Peyer's patch (tissue), 4 donors: Measurements from ENCODE around the gene SV2B. TPM values are rescaled to one million over a fixed set of nuclear protein-coding genes. Genes with fewer than 3 reads are reported as not detected.
"Not testable (repeated sequence)": the region's sequence is repeated elsewhere in the genome, so short reads cannot be mapped to it uniquely, and the experiment has no call there.

Experiments
- DNase-seq, 3 donors: peaks; one replicate each; pipeline ENCODE4 v3.0.0-alpha.2; 2017 to 2019
- H3K27ac ChIP-seq, 4 donors: fragments of 200-600 bp; sonication (generic); one replicate each; pipeline ENCODE4 v1.5.1; 2016 to 2019
- H3K27me3 ChIP-seq, 2 donors: fragments of 200-600 bp; sonication (generic); one replicate each; pipeline ENCODE4 v1.5.1; 2019
- H3K36me3 ChIP-seq, 3 donors: fragments of 200-600 bp; sonication (generic); one replicate each; pipeline ENCODE4 v1.5.1; 2016 to 2019
- H3K4me1 ChIP-seq, 4 donors: fragments of 200-600 bp; sonication (generic); one replicate each; pipeline ENCODE4 v1.5.1; 2016 to 2019
- H3K4me3 ChIP-seq, 4 donors: fragments of 200-600 bp; sonication (generic); 1 replicate in 3 of 4; 2 replicates in 1 of 4; pipeline ENCODE4 v1.5.1; 2016 to 2019; ENCODE audit warnings: mild to moderate bottlenecking in 1 of 4
- H3K9me3 ChIP-seq, 4 donors: fragments of 200-600 bp; sonication (generic); one replicate each; pipeline ENCODE4 v1.5.1; 2016 to 2019; ENCODE audit warnings: mild to moderate bottlenecking in 1 of 4
- CTCF ChIP-seq, 6 experiments: fragments of 450-650 bp in 4 of 6; fragments of 200-600 bp in 2 of 6; sonication (generic) in 1 of 6; IDR thresholded peaks; one replicate each; pipeline ENCODE4 v1.5.1; 2017 to 2019; ENCODE audit warnings: antibody characterized with exemption in 6 of 6, mild to moderate bottlenecking in 3 of 6, moderate library complexity in 1 of 6
- POLR2A ChIP-seq, 2 donors: fragments of 450-650 bp; IDR thresholded peaks; one replicate each; pipeline ENCODE4 v1.5.1; 2017; ENCODE audit warnings: antibody characterized with exemption in 2 of 2, mild to moderate bottlenecking in 2 of 2, moderate library complexity in 2 of 2
- total RNA-seq, 4 donors: library from RNA; depleted of rRNA; stranded (reverse); fragments of >200 nt; gene quantifications; one replicate each; pipeline ENCODE4 v1.1.0, GENCODE V29; 2016

The SV2B gene
- total RNA-seq, 4 donors from 2014 or later = 0.18 to 2.5 (median 0.69) TPM

DNA sequence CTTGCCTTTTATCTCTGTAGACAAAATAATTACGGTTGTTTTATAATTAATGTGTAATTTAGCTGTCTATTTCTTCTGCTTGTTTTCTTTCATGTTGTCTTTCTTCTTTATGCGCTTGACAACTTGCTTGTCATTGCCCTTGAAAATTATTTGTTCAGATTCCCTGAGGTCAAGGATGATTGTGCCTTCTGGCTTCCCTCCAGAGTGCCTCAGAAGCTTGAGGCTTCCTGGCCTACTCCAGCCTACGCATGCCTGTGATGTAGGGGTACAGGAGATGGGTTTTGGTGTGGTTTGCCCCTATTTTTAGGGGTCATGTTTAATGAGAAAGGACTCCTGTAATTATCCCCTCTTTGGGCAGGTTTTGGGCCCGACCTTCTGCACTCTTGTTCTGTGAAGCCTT, 231.5 kb downstream of the SV2B start:
- Histone ChIP-seq H3K4me1 (no peaks in the 10 kb centered on the region), H3K4me3 (no peak overlapping the region), H3K9me3 (no peaks in the 10 kb centered on the region), H3K36me3 (no peaks in the 10 kb centered on the region), H3K27me3 (no peaks in the 10 kb centered on the region), H3K27ac (no peak overlapping the region)
- no peak for DNase-seq
- TF ChIP-seq POLR2A (IDR thresholded peaks at IDR 0.05) = no peak
- TF ChIP-seq CTCF (IDR thresholded peaks at IDR 0.05) = no peak

DNA sequence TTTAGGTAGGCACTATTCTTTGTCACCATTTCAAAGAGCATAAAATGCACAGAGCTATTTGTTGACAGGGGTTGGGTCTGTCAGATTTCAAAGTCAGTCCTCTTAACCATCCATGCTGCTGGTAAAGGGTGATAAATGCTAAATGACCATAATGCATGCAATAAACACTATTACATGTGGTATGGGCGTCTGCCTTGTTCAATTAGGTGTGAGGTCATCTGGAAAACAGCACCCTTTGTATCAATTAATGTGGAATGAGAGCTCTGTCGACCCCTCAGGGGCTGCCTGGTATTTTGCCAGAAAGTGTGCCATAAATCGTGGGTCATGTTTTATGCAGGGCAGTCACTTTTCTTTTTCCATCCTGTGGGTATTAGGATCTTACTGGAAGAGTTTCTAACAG, 235.6 kb downstream of the SV2B start:
- no peak for TF ChIP-seq POLR2A (IDR thresholded peaks at IDR 0.05)
- TF ChIP-seq CTCF (IDR thresholded peaks at IDR 0.05) = no peak
- H3K9me3 ChIP-seq = no peaks in the 10 kb centered on the region
- no peaks in the 10 kb centered on the region for H3K4me1 ChIP-seq
- no peak overlapping the region for H3K4me3 ChIP-seq
- DNase-seq = no peak
- H3K36me3 ChIP-seq = no peaks in the 10 kb centered on the region
- H3K27me3 ChIP-seq = no peaks in the 10 kb centered on the region
- H3K27ac ChIP-seq = no peak overlapping the region

GRCh38 chr15:91336687-91337086, 236.6 kb downstream of the SV2B start:
- Histone ChIP-seq H3K36me3 (no peaks in the 10 kb centered on the region), H3K27ac (no peak overlapping the region), H3K4me3 (no peak overlapping the region), H3K27me3 (no peaks in the 10 kb centered on the region), H3K9me3 (no peaks in the 10 kb centered on the region), H3K4me1 (no peaks in the 10 kb centered on the region)
- no peak for DNase-seq
- TF ChIP-seq POLR2A (IDR thresholded peaks at IDR 0.05) (no peak), CTCF (IDR thresholded peaks at IDR 0.05) (no peak)

- Histone ChIP-seq H3K27ac (no peak overlapping the region), H3K9me3 (no peaks in the 10 kb centered on the region), H3K27me3 (no peaks in the 10 kb centered on the region), H3K4me3 (no peak overlapping the region), H3K4me1 (no peaks in the 10 kb centered on the region), H3K36me3 (no peaks in the 10 kb centered on the region)
- DNase-seq = no peak
- TF ChIP-seq POLR2A (IDR thresholded peaks at IDR 0.05) (no peak), CTCF (IDR thresholded peaks at IDR 0.05) (no peak)
These were observed 238.7 kb downstream of the SV2B start for GRCh38 chr15:91338766-91339165.

DNA sequence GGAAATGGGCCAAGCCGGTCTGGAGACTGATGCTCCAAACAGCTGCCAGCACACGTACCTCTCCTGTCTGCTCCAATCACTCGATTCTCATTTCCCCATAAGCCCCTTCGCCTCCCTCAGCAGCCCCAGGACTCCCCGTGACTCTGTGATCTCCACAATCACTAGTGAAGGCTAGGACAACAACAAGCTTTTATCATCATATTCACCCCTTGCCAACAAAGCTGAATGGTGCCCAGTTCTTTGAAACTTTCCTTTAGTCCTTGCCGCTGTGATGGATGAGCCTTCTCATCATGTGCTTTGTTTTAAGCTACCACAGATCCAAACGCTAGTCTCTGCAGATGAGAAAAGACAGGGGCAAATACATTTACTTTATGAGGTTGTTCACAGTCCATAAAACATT, 242.0 kb downstream of the SV2B start:
- Histone ChIP-seq H3K27me3 (no peaks in the 10 kb centered on the region), H3K36me3 (no peaks in the 10 kb centered on the region), H3K4me1 (no peaks in the 10 kb centered on the region), H3K4me3 (no peak overlapping the region), H3K9me3 (no peaks in the 10 kb centered on the region), H3K27ac (no peak overlapping the region)
- DNase-seq = no peak
- TF ChIP-seq CTCF (IDR thresholded peaks at IDR 0.05) (no peak), POLR2A (IDR thresholded peaks at IDR 0.05) (no peak)

- H3K27ac ChIP-seq, H3K36me3 ChIP-seq, H3K9me3 ChIP-seq, DNase-seq, H3K4me1 ChIP-seq, H3K4me3 ChIP-seq, H3K27me3 ChIP-seq: not testable (repeated sequence)
These were observed 244.9 kb downstream of the SV2B start for GRCh38 chr15:91344912-91345311.
